HG02642 (cell line): ENCODE data around the gene P2RX4.
A peak's percentile ranks its signal among the peaks of the same experiment; 100 is the strongest.

ENCODE experiments used
- ATAC-seq: cut with Tn5 transposase; IDR thresholded peaks from one replicate; pipeline ENCODE4 v1.9.1; 2021; ENCODE audit warnings: mild to moderate bottlenecking; ENCODE audit not compliant: unreplicated experiment, poor library complexity

The P2RX4 gene

GRCh38 chr12:121239351-121240061, 29.6 kb downstream of the P2RX4 start:
- no peak for ATAC-seq

GRCh38 chr12:121240062-121240420, 30.1 kb downstream of the P2RX4 start:
- no peak for ATAC-seq

GRCh38 chr12:121240484-121241101, 30.7 kb downstream of the P2RX4 start:
- ATAC-seq: no peak

- no peak for ATAC-seq
These were observed 31.4 kb downstream of the P2RX4 start for GRCh38 chr12:121241156-121241970.

GRCh38 chr12:121245031-121245430, 35.1 kb downstream of the P2RX4 start:
- no peak for ATAC-seq

- ATAC-seq: no peak
These were observed 36.0 kb downstream of the P2RX4 start for GRCh38 chr12:121245951-121246350.

GRCh38 chr12:121246893-121247557, 37.1 kb downstream of the P2RX4 start:
- ATAC-seq: no peak

- ATAC-seq: peak; percentile 70
These were observed 38.7 kb downstream of the P2RX4 start for GRCh38 chr12:121248622-121249021.

- ATAC-seq: no peak
These were observed 40.4 kb downstream of the P2RX4 start for GRCh38 chr12:121250359-121250758.

GRCh38 chr12:121251838-121252237, 41.9 kb downstream of the P2RX4 start:
- ATAC-seq: no peak

- no peak for ATAC-seq
These were observed 42.9 kb downstream of the P2RX4 start for GRCh38 chr12:121252712-121253345.

- no peak for ATAC-seq
These were observed 43.9 kb downstream of the P2RX4 start for GRCh38 chr12:121253638-121254335.

GRCh38 chr12:121255433-121255832, 45.5 kb downstream of the P2RX4 start:
- no peak for ATAC-seq

GRCh38 chr12:121257704-121258449, 47.9 kb downstream of the P2RX4 start:
- ATAC-seq: peak; percentile 38

- no peak for ATAC-seq
These were observed 49.1 kb downstream of the P2RX4 start for GRCh38 chr12:121259074-121259473.

- ATAC-seq: no peak
These were observed 50.2 kb downstream of the P2RX4 start for GRCh38 chr12:121260091-121260490.

GRCh38 chr12:121261398-121261797, 51.5 kb downstream of the P2RX4 start:
- no peak for ATAC-seq

- ATAC-seq: no peak
These were observed 53.4 kb downstream of the P2RX4 start for GRCh38 chr12:121263206-121263935.
